Sigmoid colon (tissue), 7 donors: ENCODE results near the gene PMAIP1. TPM values are rescaled to one million over a fixed set of nuclear protein-coding genes. Genes with fewer than 3 reads are reported as not detected.

Source experiments
- DNase-seq: peaks from one replicate; pipeline ENCODE4 v3.0.0-alpha.2; 2019
- H3K27ac ChIP-seq, 4 donors: fragments of 200-600 bp; sonication (generic); one replicate each; pipeline ENCODE4 v1.5.1; 2016 to 2019; ENCODE audit warnings: mild to moderate bottlenecking in 1 of 4
- H3K27me3 ChIP-seq, 3 donors: fragments of 200-600 bp; sonication (generic); one replicate each; pipeline ENCODE4 v1.5.1; 2019; ENCODE audit warnings: mild to moderate bottlenecking in 1 of 3
- H3K36me3 ChIP-seq, 4 donors: fragments of 200-600 bp; sonication (generic); one replicate each; pipeline ENCODE4 v1.5.1; 2016 to 2019
- H3K4me1 ChIP-seq, 4 donors: fragments of 200-600 bp; sonication (generic); one replicate each; pipeline ENCODE4 v1.5.1; 2017 to 2019
- H3K4me3 ChIP-seq, 4 donors: fragments of 200-600 bp; sonication (generic); one replicate each; pipeline ENCODE4 v1.5.1; 2017 to 2019; ENCODE audit warnings: mild to moderate bottlenecking in 2 of 4, moderate library complexity in 1 of 4
- H3K9me3 ChIP-seq, 4 donors: fragments of 200-600 bp in 3 of 4; sonication (generic) in 3 of 4; one replicate each; pipeline versions ENCODE4 v1.5.1 to v1.6.1; 2013 to 2019
- EP300 ChIP-seq, 4 donors: sonication (generic); formaldehyde crosslinking; IDR thresholded peaks; one replicate each; pipeline ENCODE4 v1.6.1; 2017; ENCODE audit warnings: antibody characterized with exemption in 4 of 4
- POLR2A ChIP-seq, 2 donors: fragments of 450-650 bp; IDR thresholded peaks; one replicate each; pipeline ENCODE4 v1.6.1; 2016; ENCODE audit warnings: antibody characterized with exemption in 2 of 2, mild to moderate bottlenecking in 2 of 2, moderate library complexity in 2 of 2
- POLR2AphosphoS5 ChIP-seq, 4 donors: sonication (generic); formaldehyde crosslinking; IDR thresholded peaks; one replicate each; pipeline ENCODE4 v1.6.1; 2017; ENCODE audit warnings: antibody characterized with exemption in 4 of 4
- WGBS, 2 donors: extraction: QIAGEN DNeasy Blood & Tissue Kit; methylation state at CpG; one replicate each; pipeline ENCODE4 v1.1.7; 2013; 5-methylcytosine and 5-hydroxymethylcytosine counted together
- intact Hi-C: fragments of 100-400 bp; cut with DNase I; formaldehyde crosslinking; loops from one replicate; pipeline ENCODE4 v1.15.1; 2023
- polyA plus RNA-seq, 3 donors: library from polyadenylated mRNA; stranded (reverse); fragments of 200-250 nt; gene quantifications; one replicate each; pipeline ENCODE4 v1.2.3, GENCODE V29; 2013
- total RNA-seq, 4 donors: library from RNA; depleted of rRNA; stranded (reverse); fragments of >200 nt; gene quantifications; one replicate each; pipeline ENCODE4 v1.1.0, GENCODE V29; 2016
- TF ChIP-seq, protein P1 (sequence below), 4 experiments: fragments of 450-650 bp in 3 of 4; fragments of 200-600 bp in 1 of 4; IDR thresholded peaks; one replicate each; pipeline ENCODE4 v1.5.1; 2016 to 2019; ENCODE audit warnings: antibody characterized with exemption in 4 of 4, mild to moderate bottlenecking in 3 of 4, moderate library complexity in 2 of 4
- donor health status: healthy with polysubstance abuse.
- donor health status: Bipolar disorder and iron deficiency.
- donor health status: healthy.

Gene PMAIP1
- total and polyA plus RNA-seq, 7 donors: 0.99 to 9.5 (median 4.4) TPM; not detected in 1

GRCh38 chr18:59904011-59904601, 4.3 kb downstream of the PMAIP1 start:
- Histone ChIP-seq H3K36me3 (no peaks in the 10 kb centered on the region), H3K27ac (no peak overlapping the region), H3K4me1 (peaks cover 0 to 16% (median 13%) of the 10 kb centered on the region in 4 donors), H3K4me3 (no peak overlapping the region), H3K27me3 (peaks cover 0 to 46% (median 0%) of the 10 kb centered on the region in 3 donors), H3K9me3 (no peaks in the 10 kb centered on the region)
- intact Hi-C loops: no loop called here
- no peak for TF ChIP-seq POLR2AphosphoS5 (IDR thresholded peaks at IDR 0.05)
- TF ChIP-seq POLR2A (IDR thresholded peaks at IDR 0.05): no peak
- TF ChIP-seq, protein P1, sequence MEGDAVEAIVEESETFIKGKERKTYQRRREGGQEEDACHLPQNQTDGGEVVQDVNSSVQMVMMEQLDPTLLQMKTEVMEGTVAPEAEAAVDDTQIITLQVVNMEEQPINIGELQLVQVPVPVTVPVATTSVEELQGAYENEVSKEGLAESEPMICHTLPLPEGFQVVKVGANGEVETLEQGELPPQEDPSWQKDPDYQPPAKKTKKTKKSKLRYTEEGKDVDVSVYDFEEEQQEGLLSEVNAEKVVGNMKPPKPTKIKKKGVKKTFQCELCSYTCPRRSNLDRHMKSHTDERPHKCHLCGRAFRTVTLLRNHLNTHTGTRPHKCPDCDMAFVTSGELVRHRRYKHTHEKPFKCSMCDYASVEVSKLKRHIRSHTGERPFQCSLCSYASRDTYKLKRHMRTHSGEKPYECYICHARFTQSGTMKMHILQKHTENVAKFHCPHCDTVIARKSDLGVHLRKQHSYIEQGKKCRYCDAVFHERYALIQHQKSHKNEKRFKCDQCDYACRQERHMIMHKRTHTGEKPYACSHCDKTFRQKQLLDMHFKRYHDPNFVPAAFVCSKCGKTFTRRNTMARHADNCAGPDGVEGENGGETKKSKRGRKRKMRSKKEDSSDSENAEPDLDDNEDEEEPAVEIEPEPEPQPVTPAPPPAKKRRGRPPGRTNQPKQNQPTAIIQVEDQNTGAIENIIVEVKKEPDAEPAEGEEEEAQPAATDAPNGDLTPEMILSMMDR (IDR thresholded peaks at IDR 0.05): no peak
- DNase-seq: no peak
- 54 to 65% methylated on average over 1 of the region's 1 CpG for WGBS, 2 donors

DNA sequence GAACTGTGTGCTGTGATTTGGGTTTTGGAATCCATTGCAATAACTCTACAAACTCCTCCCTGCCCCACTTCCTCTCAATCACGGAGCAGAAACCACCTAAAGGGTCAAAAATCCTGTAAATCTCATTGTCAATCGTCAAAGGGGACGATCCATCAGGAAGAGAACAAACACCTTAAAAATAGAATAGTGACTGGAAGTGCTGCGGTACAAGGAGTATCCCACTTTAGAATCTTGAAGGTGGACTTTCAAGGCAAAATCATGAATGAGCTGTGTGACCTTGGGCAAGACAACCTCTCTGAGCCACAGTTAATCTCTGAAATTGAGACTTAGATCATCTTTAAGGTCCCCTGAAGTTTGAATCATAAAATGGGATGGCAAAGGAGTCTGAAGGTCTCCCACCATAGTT, 5.9 kb downstream of the PMAIP1 start:
- DNase-seq: no peak
- no peak overlapping the region for H3K27ac ChIP-seq
- no peak overlapping the region for H3K4me3 ChIP-seq
- H3K9me3 ChIP-seq: no peaks in the 10 kb centered on the region
- intact Hi-C loops: no loop called here
- H3K36me3 ChIP-seq: no peaks in the 10 kb centered on the region
- peaks cover 0 to 32% (median 0%) of the 10 kb centered on the region in 3 donors for H3K27me3 ChIP-seq
- H3K4me1 ChIP-seq: peaks cover 0 to 12% (median 5%) of the 10 kb centered on the region in 4 donors
- WGBS, 2 donors: 76 to 77% methylated on average over 4 of the region's 4 CpGs
- no peak for TF ChIP-seq EP300 (IDR thresholded peaks at IDR 0.05)
- no peak for TF ChIP-seq POLR2A (IDR thresholded peaks at IDR 0.05)
- TF ChIP-seq, protein P1 (IDR thresholded peaks at IDR 0.05): no peak
- no peak for TF ChIP-seq POLR2AphosphoS5 (IDR thresholded peaks at IDR 0.05)

DNA sequence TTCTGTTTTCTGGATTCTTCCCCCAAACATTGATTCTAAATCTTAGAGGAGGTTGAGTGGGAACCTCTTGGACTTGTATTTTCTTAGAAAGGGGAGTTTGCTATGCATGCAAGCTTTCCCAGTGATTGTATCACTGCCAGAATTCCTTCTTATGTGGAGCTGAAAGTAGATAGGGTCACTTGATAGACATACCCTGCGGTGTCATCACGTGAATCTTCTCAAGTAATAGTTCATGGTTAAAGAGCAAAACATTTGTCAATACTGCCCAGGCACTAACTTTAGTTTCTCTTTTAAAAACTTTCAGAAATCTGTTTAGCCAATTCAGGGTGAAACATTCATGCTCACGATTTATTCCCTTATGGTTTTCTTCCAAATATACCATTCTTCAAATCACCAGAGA, 6.4 kb downstream of the PMAIP1 start:
- H3K9me3 ChIP-seq: no peaks in the 10 kb centered on the region
- peaks cover 0 to 27% (median 0%) of the 10 kb centered on the region in 3 donors for H3K27me3 ChIP-seq
- H3K27ac ChIP-seq: no peak overlapping the region
- intact Hi-C loops: no loop called here
- H3K4me1 ChIP-seq: peaks cover 0 to 7% (median under 1%) of the 10 kb centered on the region in 4 donors
- no peak overlapping the region for H3K4me3 ChIP-seq
- H3K36me3 ChIP-seq: no peaks in the 10 kb centered on the region
- WGBS, 2 donors: 84 to 94% methylated on average over 3 of the region's 3 CpGs
- DNase-seq: no peak
- TF ChIP-seq POLR2A (IDR thresholded peaks at IDR 0.05): no peak

GRCh38 chr18:59907172-59907571, 7.4 kb downstream of the PMAIP1 start:
- no peak overlapping the region for H3K4me3 ChIP-seq
- H3K36me3 ChIP-seq: no peaks in the 10 kb centered on the region
- H3K9me3 ChIP-seq: no peaks in the 10 kb centered on the region
- intact Hi-C loops: no loop called here
- H3K4me1 ChIP-seq: peaks cover 0 to 4% (median 0%) of the 10 kb centered on the region in 4 donors
- peaks cover 0 to 17% (median 0%) of the 10 kb centered on the region in 3 donors for H3K27me3 ChIP-seq
- no peak overlapping the region for H3K27ac ChIP-seq
- DNase-seq: no peak
- WGBS, 2 donors: 44 to 73% methylated on average over 5 of the region's 5 CpGs
- TF ChIP-seq EP300 (IDR thresholded peaks at IDR 0.05): no peak
- TF ChIP-seq, protein P1 (IDR thresholded peaks at IDR 0.05): no peak

DNA sequence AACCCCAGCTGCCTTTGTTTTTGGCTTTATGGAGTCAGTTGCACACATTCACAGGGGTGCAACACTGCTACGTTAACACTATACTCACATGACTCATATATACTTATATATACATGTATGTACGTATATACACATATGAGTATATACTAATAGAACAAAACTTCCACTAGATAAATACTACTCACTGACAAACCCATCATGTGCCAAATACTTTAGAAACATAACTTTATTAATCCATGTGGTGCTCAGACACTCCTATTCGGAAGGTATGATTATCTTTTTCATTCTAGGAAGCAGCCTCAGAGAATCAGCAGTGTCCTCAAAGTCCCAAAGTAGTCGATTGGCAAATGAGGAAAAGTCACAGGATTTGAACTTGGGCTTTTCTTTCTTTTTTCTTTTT, 7.9 kb downstream of the PMAIP1 start:
- H3K4me3 ChIP-seq: no peak overlapping the region
- 89 to 92% methylated on average over 4 of the region's 4 CpGs for WGBS, 2 donors
- peaks cover 0 to 4% (median 0%) of the 10 kb centered on the region in 4 donors for H3K4me1 ChIP-seq
- DNase-seq: no peak
- H3K27me3 ChIP-seq: peaks cover 0 to 12% (median 0%) of the 10 kb centered on the region in 3 donors
- no peaks in the 10 kb centered on the region for H3K36me3 ChIP-seq
- no peak for TF ChIP-seq EP300 (IDR thresholded peaks at IDR 0.05)
- no peak for TF ChIP-seq POLR2AphosphoS5 (IDR thresholded peaks at IDR 0.05)
- no peak for TF ChIP-seq POLR2A (IDR thresholded peaks at IDR 0.05)
- TF ChIP-seq, protein P1 (IDR thresholded peaks at IDR 0.05): no peak
- no peaks in the 10 kb centered on the region for H3K9me3 ChIP-seq
- intact Hi-C loops: no loop called here
- no peak overlapping the region for H3K27ac ChIP-seq
